ENCODE data around the gene MGAT5B. TPM values are rescaled to one million over a fixed set of nuclear protein-coding genes. Genes with fewer than 3 reads are reported as not detected.

The MGAT5B gene
- total RNA-seq, 1 experiment from 2014 or later = 4.9 TPM

DNA sequence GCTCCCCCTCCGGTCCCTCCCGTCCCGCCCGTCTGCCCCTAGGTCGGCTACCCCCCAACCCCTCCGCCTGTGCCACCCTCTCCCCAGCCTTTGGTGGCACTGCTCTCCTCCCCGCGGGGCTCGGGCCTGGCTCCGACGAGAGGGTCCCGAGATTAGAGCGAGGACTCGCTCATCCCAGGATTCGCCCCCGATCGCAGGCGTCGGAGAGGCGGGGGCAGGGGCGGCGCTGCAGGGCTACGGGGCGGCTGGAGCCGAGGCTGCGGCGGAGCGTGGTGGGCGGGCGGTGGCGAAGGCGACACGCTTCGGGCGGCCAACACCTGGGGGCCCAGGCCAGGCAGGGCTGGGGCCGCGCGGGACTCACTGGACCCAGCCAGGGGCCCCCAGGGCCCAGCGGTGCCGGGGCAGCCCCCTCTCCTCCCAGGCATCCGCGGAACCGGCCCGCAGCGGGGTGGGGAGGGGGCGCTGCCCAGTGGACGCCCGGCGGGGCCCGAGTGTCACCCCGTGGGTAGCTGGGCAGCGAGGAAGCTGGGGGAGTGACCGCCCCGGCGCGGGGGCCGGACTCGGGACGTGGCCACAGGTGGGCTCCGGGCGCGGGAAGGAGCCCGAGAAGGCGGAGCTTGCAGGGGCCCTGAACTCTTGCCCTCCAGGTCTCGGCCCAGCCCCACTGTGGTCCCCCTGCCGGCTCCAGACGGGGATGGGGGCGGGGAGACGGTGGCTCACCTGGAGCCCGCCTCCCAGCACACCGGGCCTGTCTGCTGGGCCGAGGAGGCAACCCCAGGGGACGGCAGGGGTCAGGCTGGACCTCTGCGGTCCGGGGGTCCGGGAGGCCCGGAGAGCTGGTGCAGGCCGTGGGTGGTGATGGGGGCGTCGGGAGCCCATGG, 1.5 kb downstream of the MGAT5B start:
- ChIA-PET POLR2A (ENCODE audit: unreplicated experiment) (no interaction called here), CTCF (no interaction called here)
- DNase-seq = no peak
- Histone ChIP-seq H3K4me1 (ENCODE audit: insufficient read depth, low read length) (peaks cover 50% of the 10 kb centered on the region), H3K9me3 (ENCODE audit: low read length) (no peaks in the 10 kb centered on the region), H4K20me1 (ENCODE audit: low read length) (no peaks in the 10 kb centered on the region), H3K4me3 (ENCODE audit: low read length) (peak overlapping the region; percentile 65), H3K27me3 (ENCODE audit: low read length) (no peaks in the 10 kb centered on the region), H3K27ac (ENCODE audit: low read length) (no peak overlapping the region), H3K9ac (ENCODE audit: low read length) (no peak overlapping the region), H3K79me2 (ENCODE audit: low read length) (peaks cover 4% of the 10 kb centered on the region; the same call in 1 of the 2 replicates), H3K4me2 (ENCODE audit: low read length) (peak overlapping the region; percentile 83), H3K9me2 (replicated peaks; ENCODE audit: low read length) (no peaks in the 10 kb centered on the region), H3F3A (ENCODE audit: low read length, unreplicated experiment) (no peaks in the 10 kb centered on the region), H3K36me3 (ENCODE audit: low read depth, low read length) (0 out of 2 replicates have a peak, but pooled peaks cover under 1% of the 10 kb centered on the region), H2AFZ (ENCODE audit: low read length) (no peak overlapping the region)
- intact Hi-C loops (cut with micrococcal nuclease) = loop anchor here (5.0 kb wide), 2 partner anchors 73 to 143 kb away; no protein-coding TSS in a partner anchor
- BruUV-seq (replicated peaks) = no TSS peak
- TF ChIP-seq EZH2 (IDR thresholded peaks at IDR 0.05; ENCODE audit: low read length, unreplicated experiment) (no peak), EZH2phosphoT487 (IDR thresholded peaks at IDR 0.05; ENCODE audit: borderline replicate concordance, low read length) (no peak)
- TF ChIP-seq, protein P1, sequence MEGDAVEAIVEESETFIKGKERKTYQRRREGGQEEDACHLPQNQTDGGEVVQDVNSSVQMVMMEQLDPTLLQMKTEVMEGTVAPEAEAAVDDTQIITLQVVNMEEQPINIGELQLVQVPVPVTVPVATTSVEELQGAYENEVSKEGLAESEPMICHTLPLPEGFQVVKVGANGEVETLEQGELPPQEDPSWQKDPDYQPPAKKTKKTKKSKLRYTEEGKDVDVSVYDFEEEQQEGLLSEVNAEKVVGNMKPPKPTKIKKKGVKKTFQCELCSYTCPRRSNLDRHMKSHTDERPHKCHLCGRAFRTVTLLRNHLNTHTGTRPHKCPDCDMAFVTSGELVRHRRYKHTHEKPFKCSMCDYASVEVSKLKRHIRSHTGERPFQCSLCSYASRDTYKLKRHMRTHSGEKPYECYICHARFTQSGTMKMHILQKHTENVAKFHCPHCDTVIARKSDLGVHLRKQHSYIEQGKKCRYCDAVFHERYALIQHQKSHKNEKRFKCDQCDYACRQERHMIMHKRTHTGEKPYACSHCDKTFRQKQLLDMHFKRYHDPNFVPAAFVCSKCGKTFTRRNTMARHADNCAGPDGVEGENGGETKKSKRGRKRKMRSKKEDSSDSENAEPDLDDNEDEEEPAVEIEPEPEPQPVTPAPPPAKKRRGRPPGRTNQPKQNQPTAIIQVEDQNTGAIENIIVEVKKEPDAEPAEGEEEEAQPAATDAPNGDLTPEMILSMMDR (conservative IDR thresholded peaks at IDR 0.05; ENCODE audit: low read depth, low read length) = no peak
- no peak for ATAC-seq

DNA sequence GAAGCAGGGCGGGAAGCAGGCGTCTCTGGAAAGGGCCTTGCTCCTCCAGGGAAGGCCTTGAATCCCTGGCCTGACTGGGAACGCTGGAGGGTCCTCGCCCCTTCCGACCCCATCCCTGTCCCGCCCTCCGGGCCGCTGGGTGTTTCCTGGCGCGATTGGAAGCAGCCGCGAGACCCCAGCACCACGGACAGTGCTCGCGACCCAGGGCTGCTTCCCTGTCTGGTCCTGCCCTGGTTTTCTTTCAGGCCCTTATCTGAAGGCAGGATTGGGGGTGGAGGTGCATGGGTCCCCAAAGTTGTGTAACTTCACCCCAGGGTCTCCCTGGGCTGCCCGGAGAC, 2.1 kb downstream of the MGAT5B start:
- DNase-seq = no peak
- no peaks in the 10 kb centered on the region for H3F3A ChIP-seq (ENCODE audit: low read length, unreplicated experiment)
- no peaks in the 10 kb centered on the region for H3K9me3 ChIP-seq (ENCODE audit: low read length)
- no peaks in the 10 kb centered on the region for H3K27me3 ChIP-seq (ENCODE audit: low read length)
- BruUV-seq (replicated peaks) = no TSS peak
- peaks cover 6% of the 10 kb centered on the region; the same call in 1 of the 2 replicates for H3K36me3 ChIP-seq (ENCODE audit: low read depth, low read length)
- no peak overlapping the region for H2AFZ ChIP-seq (ENCODE audit: low read length)
- no peak overlapping the region for H3K27ac ChIP-seq (ENCODE audit: low read length)
- H3K79me2 ChIP-seq (ENCODE audit: low read length) = peaks cover 4% of the 10 kb centered on the region; the same call in 1 of the 2 replicates
- H3K9ac ChIP-seq (ENCODE audit: low read length) = no peak overlapping the region
- POLR2A ChIA-PET (ENCODE audit: unreplicated experiment) = no interaction called here
- no peaks in the 10 kb centered on the region for H3K9me2 ChIP-seq (replicated peaks; ENCODE audit: low read length)
- no peak for ATAC-seq
- CTCF ChIA-PET = interaction anchor here (0.5 kb wide), 1 partner anchor 187 kb away, joined by 3 read pairs; no protein-coding TSS in a partner anchor
- H3K4me1 ChIP-seq (ENCODE audit: insufficient read depth, low read length) = peaks cover 50% of the 10 kb centered on the region
- H4K20me1 ChIP-seq (ENCODE audit: low read length) = no peaks in the 10 kb centered on the region
- no peak overlapping the region for H3K4me2 ChIP-seq (ENCODE audit: low read length)
- intact Hi-C loops (cut with micrococcal nuclease) = no loop called here
- TF ChIP-seq, protein P1 (conservative IDR thresholded peaks at IDR 0.05; ENCODE audit: low read depth, low read length) = no peak
- TF ChIP-seq EZH2 (IDR thresholded peaks at IDR 0.05; ENCODE audit: low read length, unreplicated experiment) (no peak), EZH2phosphoT487 (IDR thresholded peaks at IDR 0.05; ENCODE audit: borderline replicate concordance, low read length) (no peak)
- no peak overlapping the region for H3K4me3 ChIP-seq (ENCODE audit: low read length)

DNA sequence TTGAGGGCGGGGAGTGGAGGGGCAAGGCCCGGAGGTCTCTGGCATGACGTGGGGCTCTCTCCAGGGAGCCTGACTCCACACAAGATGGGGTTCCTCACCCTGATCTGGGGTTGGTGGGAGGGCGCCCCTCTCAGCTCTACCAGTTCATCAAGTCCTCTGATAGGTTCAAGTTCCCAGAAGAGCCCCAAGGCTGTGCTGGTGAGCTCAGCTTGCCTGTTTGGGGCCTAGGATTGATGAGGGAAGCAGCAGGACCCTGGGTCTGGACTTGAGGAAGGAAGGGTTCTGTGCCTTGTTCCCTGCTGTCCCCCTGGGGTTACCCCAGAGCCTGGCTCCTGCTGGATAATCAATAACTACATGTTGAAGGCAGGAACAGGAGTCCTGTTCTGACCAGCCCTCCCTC, 3.5 kb downstream of the MGAT5B start:
- no peak for TF ChIP-seq EZH2phosphoT487 (IDR thresholded peaks at IDR 0.05; ENCODE audit: borderline replicate concordance, low read length)
- no peak for TF ChIP-seq EZH2 (IDR thresholded peaks at IDR 0.05; ENCODE audit: low read length, unreplicated experiment)
- TF ChIP-seq, protein P1 (conservative IDR thresholded peaks at IDR 0.05; ENCODE audit: low read depth, low read length) = no peak
- Histone ChIP-seq H3K27me3 (ENCODE audit: low read length) (no peaks in the 10 kb centered on the region), H3K9me2 (replicated peaks; ENCODE audit: low read length) (no peaks in the 10 kb centered on the region), H3K4me1 (ENCODE audit: insufficient read depth, low read length) (peaks cover 48% of the 10 kb centered on the region), H2AFZ (ENCODE audit: low read length) (no peak overlapping the region), H3K4me3 (ENCODE audit: low read length) (no peak overlapping the region), H3K36me3 (ENCODE audit: low read depth, low read length) (peaks cover 7% of the 10 kb centered on the region; the same call in 1 of the 2 replicates), H3F3A (ENCODE audit: low read length, unreplicated experiment) (no peaks in the 10 kb centered on the region), H3K9ac (ENCODE audit: low read length) (no peak overlapping the region), H4K20me1 (ENCODE audit: low read length) (no peaks in the 10 kb centered on the region), H3K4me2 (ENCODE audit: low read length) (peak overlapping the region; percentile 72), H3K9me3 (ENCODE audit: low read length) (no peaks in the 10 kb centered on the region), H3K27ac (ENCODE audit: low read length) (peak overlapping the region; percentile 74), H3K79me2 (ENCODE audit: low read length) (peaks cover 4% of the 10 kb centered on the region; the same call in 1 of the 2 replicates)
- BruUV-seq (replicated peaks) = no TSS peak
- CTCF ChIA-PET = interaction anchor here (0.6 kb wide), 1 partner anchor 26 kb away, joined by 3 read pairs; no protein-coding TSS in a partner anchor
- ATAC-seq = no peak
- DNase-seq = no peak
- POLR2A ChIA-PET (ENCODE audit: unreplicated experiment) = interaction anchor here (0.7 kb wide), 1 partner anchor 383 kb away, joined by 3 read pairs; no protein-coding TSS in a partner anchor
- intact Hi-C loops (cut with micrococcal nuclease) = no loop called here
